K562 (cell line): ENCODE results near the gene SLC22A23.

Experiments used
- JUND ChIP-seq, 2 experiments: IDR thresholded peaks; 2 replicates in 1 of 2; 3 replicates in 1 of 2; pipeline ENCODE4 v1.6.1; 2011; ENCODE audit warnings: borderline replicate concordance in 2 of 2, low read depth in 2 of 2, low read length in 2 of 2, improper control_type of control experiment in 1 of 2, missing biosample characterization in 1 of 2, missing genetic modification characterization in 1 of 2, missing genetic modification reagents in 1 of 2
- NR2C2 ChIP-seq, 2 experiments: fragments of 200-800 bp in 1 of 2; sonication (Bioruptor generic) in 1 of 2; sonication (generic) in 1 of 2; formaldehyde crosslinking in 1 of 2; IDR thresholded peaks; 2 replicates each; pipeline versions ENCODE4 v1.6.1 to v1.8.0; 2016 to 2022; ENCODE audit warnings: mild to moderate bottlenecking in 1 of 2, missing compliant biosample characterization in 1 of 2, missing genetic modification characterization in 1 of 2, missing genetic modification reagents in 1 of 2
- OTX1 ChIP-seq: fragments of 450-650 bp; formaldehyde crosslinking; IDR thresholded peaks from 2 replicates; pipeline ENCODE4 v1.4.0; 2022; ENCODE audit warnings: mild to moderate bottlenecking
- SIN3B ChIP-seq: fragments of 450-650 bp; IDR thresholded peaks from 2 replicates; pipeline ENCODE4 v1.6.1; 2017; ENCODE audit warnings: low read depth, mild to moderate bottlenecking, moderate library complexity
- TRIM24 ChIP-seq, 2 experiments: fragments of 450-650 bp; IDR thresholded peaks; 2 replicates each; pipeline ENCODE4 v1.6.1; 2016
- ZNF699 ChIP-seq: fragments of 250-450 bp; sonication (Bioruptor Pico); IDR thresholded peaks from 2 replicates; pipeline ENCODE4 v1.8.0; 2021; ENCODE audit warnings: mild to moderate bottlenecking, moderate library complexity; ENCODE audit not compliant: insufficient replicate concordance
- TF ChIP-seq, protein P1 (sequence below), 3 experiments: IDR thresholded peaks in 2 of 3; conservative IDR thresholded peaks in 1 of 3; 2 replicates each; pipeline ENCODE4 v1.5.1; 2011 to 2012; ENCODE audit warnings: low read length in 3 of 3, mild to moderate bottlenecking in 3 of 3, control low read depth in 2 of 3, improper control_type of control experiment in 1 of 3, inconsistent platforms in 1 of 3, low read depth in 1 of 3, mixed read lengths in 1 of 3, moderate library complexity in 1 of 3; ENCODE audit not compliant: insufficient read depth in 2 of 3

DNA sequence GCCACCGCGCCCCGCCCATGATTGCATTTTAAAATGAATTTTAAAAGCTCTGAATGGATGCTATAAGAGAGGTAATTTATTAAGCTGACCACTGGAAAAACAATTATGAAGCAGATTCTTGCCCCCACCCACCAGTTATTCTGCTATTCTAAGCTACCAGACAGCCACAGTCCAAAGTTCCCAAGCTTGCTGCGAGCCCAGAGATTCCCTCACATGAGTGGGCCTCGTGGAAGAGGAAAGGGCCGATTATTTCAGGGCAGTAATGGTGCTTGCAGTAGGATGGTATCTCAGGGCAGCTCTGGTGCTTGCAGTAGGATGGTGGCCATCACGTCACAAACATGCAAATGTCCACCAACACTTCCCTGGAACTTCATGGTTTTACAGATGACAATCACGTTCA is 56.7 kb downstream of the SLC22A23 start:
- TF ChIP-seq SIN3B = no peak
- TF ChIP-seq JUND (IDR thresholded peaks at IDR 0.05; ENCODE audit: borderline replicate concordance, low read depth, low read length) = no peak
- no peak for TF ChIP-seq JUND (tag; IDR thresholded peaks at IDR 0.05; ENCODE audit: borderline replicate concordance, low read depth, low read length)
- no peak for TF ChIP-seq NR2C2 (CRISPR knock-in tag; IDR thresholded peaks at IDR 0.05)
- TF ChIP-seq NR2C2 (tag; IDR thresholded peaks at IDR 0.05) = no peak
- TF ChIP-seq ZNF699 (CRISPR knock-in tag) = no peak
- TF ChIP-seq TRIM24 (IDR thresholded peaks at IDR 0.05) = no peak
- no peak for TF ChIP-seq OTX1 (CRISPR knock-in tag)
- TF ChIP-seq, protein P1, sequence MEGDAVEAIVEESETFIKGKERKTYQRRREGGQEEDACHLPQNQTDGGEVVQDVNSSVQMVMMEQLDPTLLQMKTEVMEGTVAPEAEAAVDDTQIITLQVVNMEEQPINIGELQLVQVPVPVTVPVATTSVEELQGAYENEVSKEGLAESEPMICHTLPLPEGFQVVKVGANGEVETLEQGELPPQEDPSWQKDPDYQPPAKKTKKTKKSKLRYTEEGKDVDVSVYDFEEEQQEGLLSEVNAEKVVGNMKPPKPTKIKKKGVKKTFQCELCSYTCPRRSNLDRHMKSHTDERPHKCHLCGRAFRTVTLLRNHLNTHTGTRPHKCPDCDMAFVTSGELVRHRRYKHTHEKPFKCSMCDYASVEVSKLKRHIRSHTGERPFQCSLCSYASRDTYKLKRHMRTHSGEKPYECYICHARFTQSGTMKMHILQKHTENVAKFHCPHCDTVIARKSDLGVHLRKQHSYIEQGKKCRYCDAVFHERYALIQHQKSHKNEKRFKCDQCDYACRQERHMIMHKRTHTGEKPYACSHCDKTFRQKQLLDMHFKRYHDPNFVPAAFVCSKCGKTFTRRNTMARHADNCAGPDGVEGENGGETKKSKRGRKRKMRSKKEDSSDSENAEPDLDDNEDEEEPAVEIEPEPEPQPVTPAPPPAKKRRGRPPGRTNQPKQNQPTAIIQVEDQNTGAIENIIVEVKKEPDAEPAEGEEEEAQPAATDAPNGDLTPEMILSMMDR (IDR thresholded peaks at IDR 0.05 in 2 of 3, conservative IDR thresholded peaks at IDR 0.05 in 1 of 3; ENCODE audit: insufficient read depth in 2 of 3, low read depth in 1 of 3, low read length in 3 of 3) = no peak
